GM23338 (cell line): Measurements from ENCODE around the gene GPR142. TPM values are rescaled to one million over a fixed set of nuclear protein-coding genes. Genes with fewer than 3 reads are reported as not detected.

ENCODE experiments used
- ATAC-seq: fragments of 200-7000 bp; cut with Tn5 transposase; 3 replicates; pipeline ENCODE4 v1.9.1; 2020
- DNase-seq: peaks from one replicate; pipeline ENCODE4 v3.0.0-alpha.2; 2015; ENCODE audit warnings: low spot score
- H2AFZ ChIP-seq: fragments of 200-600 bp; sonication (generic); 2 replicates; pipeline ENCODE4 v1.8.0; 2016; ENCODE audit warnings: antibody characterized with exemption, mild to moderate bottlenecking, moderate library complexity
- H3F3A ChIP-seq: fragments of 200-600 bp; sonication (generic); replicated peaks from 2 replicates; pipeline ENCODE4 v1.8.0; 2017; ENCODE audit warnings: antibody characterized with exemption, mixed run types, low read depth
- H3K27ac ChIP-seq: fragments of 200-600 bp; sonication (generic); 2 replicates; pipeline ENCODE4 v1.6.1; 2016; ENCODE audit warnings: low read depth
- H3K27me3 ChIP-seq: fragments of 200-600 bp; sonication (generic); 2 replicates; pipeline ENCODE4 v1.8.0; 2016; ENCODE audit warnings: mild to moderate bottlenecking, mixed run types, moderate library complexity; ENCODE audit not compliant: insufficient read depth
- H3K36me3 ChIP-seq: fragments of 200-600 bp; sonication (generic); 2 replicates; pipeline ENCODE4 v1.8.0; 2016; ENCODE audit warnings: mild to moderate bottlenecking; ENCODE audit not compliant: insufficient read depth
- H3K4me1 ChIP-seq: fragments of 200-600 bp; sonication (generic); 2 replicates; pipeline ENCODE4 v1.8.0; 2016; ENCODE audit warnings: mild to moderate bottlenecking, moderate library complexity; ENCODE audit not compliant: insufficient read depth
- H3K4me2 ChIP-seq: fragments of 200-600 bp; sonication (generic); 2 replicates; pipeline ENCODE4 v1.7.1; 2017; ENCODE audit warnings: mixed run types
- H3K4me3 ChIP-seq: fragments of 200-600 bp; sonication (generic); 2 replicates; pipeline ENCODE4 v1.6.1; 2016; ENCODE audit warnings: mixed run types
- H3K79me2 ChIP-seq: fragments of 200-600 bp; sonication (generic); replicated peaks from 2 replicates; pipeline ENCODE4 v1.8.0; 2017; ENCODE audit warnings: mild to moderate bottlenecking; ENCODE audit not compliant: insufficient read depth
- H3K9me2 ChIP-seq: fragments of 200-600 bp; sonication (generic); 2 replicates; pipeline ENCODE4 v1.8.0; 2017; ENCODE audit not compliant: insufficient read depth
- H4K20me1 ChIP-seq: fragments of 200-600 bp; sonication (generic); replicated peaks from 2 replicates; pipeline ENCODE4 v1.8.0; 2017; ENCODE audit warnings: mild to moderate bottlenecking; ENCODE audit not compliant: insufficient read depth
- H3K27ac Mint-ChIP-seq: 2 replicates; pipeline ENCODE4 v1.8.0; 2020; ENCODE audit warnings: inconsistent platforms, mild to moderate bottlenecking, moderate library complexity, mixed read lengths
- H3K27me3 Mint-ChIP-seq: 3 replicates; pipeline ENCODE4 v1.8.0; 2022; ENCODE audit warnings: low read depth, mild to moderate bottlenecking, moderate library complexity, mixed read lengths, inconsistent platforms; ENCODE audit not compliant: insufficient read depth, poor library complexity
- H3K36me3 Mint-ChIP-seq: 3 replicates; pipeline ENCODE4 v1.8.0; 2021; ENCODE audit warnings: low read depth, mild to moderate bottlenecking, inconsistent platforms, moderate library complexity, mixed read lengths
- H3K4me1 Mint-ChIP-seq: 3 replicates; pipeline ENCODE4 v1.8.0; 2020; ENCODE audit warnings: mild to moderate bottlenecking, inconsistent platforms, mixed read lengths
- H3K4me3 Mint-ChIP-seq: 3 replicates; pipeline ENCODE4 v1.8.0; 2021; ENCODE audit warnings: moderate library complexity, mild to moderate bottlenecking, inconsistent platforms, mixed read lengths
- H3K9me3 Mint-ChIP-seq: 3 replicates; pipeline ENCODE4 v1.8.0; 2020; ENCODE audit warnings: moderate library complexity, mild to moderate bottlenecking, inconsistent platforms, mixed read lengths
- CREB1 ChIP-seq: fragments of 250-450 bp; sonication (Bioruptor Pico); IDR thresholded peaks from 2 replicates; pipeline ENCODE4 v1.5.0; 2020; ENCODE audit warnings: low read depth, mild to moderate bottlenecking, moderate library complexity
- ETS1 ChIP-seq: IDR thresholded peaks from 2 replicates; pipeline ENCODE4 v1.6.1; 2016; ENCODE audit warnings: antibody characterized with exemption
- EZH2 ChIP-seq: fragments of 200-600 bp; sonication (generic); IDR thresholded peaks from one replicate; pipeline ENCODE4 v1.8.0; 2017; ENCODE audit warnings: antibody characterized with exemption, mild to moderate bottlenecking, low read depth; ENCODE audit not compliant: unreplicated experiment
- EZH2phosphoT487 ChIP-seq: fragments of 200-600 bp; sonication (generic); IDR thresholded peaks from one replicate; pipeline ENCODE4 v1.8.1; 2018; ENCODE audit warnings: antibody characterized with exemption; ENCODE audit not compliant: unreplicated experiment
- JUNB ChIP-seq: IDR thresholded peaks from one replicate; pipeline ENCODE4 v1.6.1; 2016; ENCODE audit warnings: antibody characterized with exemption; ENCODE audit not compliant: unreplicated experiment
- NANOG ChIP-seq: IDR thresholded peaks from 2 replicates; pipeline ENCODE4 v1.6.1; 2016; ENCODE audit warnings: antibody characterized with exemption, borderline replicate concordance
- POLR2AphosphoS5 ChIP-seq: IDR thresholded peaks from 2 replicates; pipeline ENCODE4 v1.6.1; 2016; ENCODE audit warnings: antibody characterized with exemption, low read depth
- REST ChIP-seq: IDR thresholded peaks from one replicate; pipeline ENCODE4 v1.6.1; 2018; ENCODE audit warnings: antibody characterized with exemption; ENCODE audit not compliant: unreplicated experiment
- ZNF114 ChIP-seq: fragments of 250-450 bp; sonication (Bioruptor Pico); IDR thresholded peaks from 2 replicates; pipeline ENCODE4 v1.5.0; 2020; ENCODE audit warnings: mild to moderate bottlenecking, moderate library complexity
- ZNF331 ChIP-seq: fragments of 250-450 bp; sonication (Bioruptor Pico); IDR thresholded peaks from 2 replicates; pipeline ENCODE4 v1.5.0; 2020; ENCODE audit warnings: low read depth, mild to moderate bottlenecking, moderate library complexity
- ZNF462 ChIP-seq: fragments of 250-450 bp; sonication (Bioruptor Pico); IDR thresholded peaks from 2 replicates; pipeline ENCODE4 v1.5.0; 2020; ENCODE audit warnings: mild to moderate bottlenecking, moderate library complexity
- polyA plus RNA-seq: library from polyadenylated mRNA; unstranded; fragments of >200 nt; fragmentation: Nextera tagmentation; extraction: Ambion mirVana; gene quantifications from 2 replicates; pipeline ENCODE4 v1.2.1, GENCODE V29; 2016
- total RNA-seq: library from RNA; depleted of rRNA; stranded (reverse); fragments of >200 nt; shearing (Covaris generic); gene quantifications from 2 replicates; pipeline ENCODE4 v1.2.3, GENCODE V29; 2014

The GPR142 gene
- total and polyA plus RNA-seq, 2 experiments from 2014 or later = not detected

GRCh38 chr17:74349120-74349519 lies 18.2 kb upstream of the GPR142 start (continued):
- no peak for TF ChIP-seq REST
- TF ChIP-seq EZH2 = no peak
- TF ChIP-seq POLR2AphosphoS5 = no peak
- no peak for TF ChIP-seq ETS1
- no peak for TF ChIP-seq EZH2phosphoT487
- no peak for TF ChIP-seq NANOG
- no peak for TF ChIP-seq ZNF331

DNA sequence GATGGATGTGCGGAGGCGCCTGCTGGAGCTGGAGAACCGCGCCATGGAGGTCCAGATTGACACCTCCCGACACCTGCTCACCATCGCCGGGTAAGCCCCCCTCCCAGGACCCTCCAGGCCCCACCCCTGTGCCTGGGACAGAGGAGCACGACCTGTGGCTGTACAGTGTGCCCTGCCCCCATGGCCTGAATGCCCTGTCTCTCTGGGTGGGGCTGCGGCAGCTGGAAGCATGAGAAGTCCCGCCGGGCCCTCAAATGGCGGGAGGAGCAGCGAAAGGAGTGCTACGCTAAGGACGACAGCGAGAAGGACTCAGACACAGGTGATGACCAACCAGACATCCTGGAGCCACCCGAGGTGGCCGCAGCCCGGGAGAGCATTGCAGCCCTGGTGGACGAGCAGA lies 16.8 kb upstream of the GPR142 start:
- H3K36me3 Mint-ChIP-seq = no peaks in the 10 kb centered on the region
- no peaks in the 10 kb centered on the region for H3K79me2 ChIP-seq
- H3K9me3 Mint-ChIP-seq = no peaks in the 10 kb centered on the region
- H3K4me1 Mint-ChIP-seq = peaks cover 9% of the 10 kb centered on the region
- peaks cover 44% of the 10 kb centered on the region for H3K27me3 Mint-ChIP-seq
- H3K4me1 ChIP-seq = peaks cover 4% of the 10 kb centered on the region; the same call in 1 of the 2 replicates
- no peak overlapping the region for H2AFZ ChIP-seq
- H4K20me1 ChIP-seq = no peaks in the 10 kb centered on the region
- TF ChIP-seq ZNF462 (no peak), JUNB (no peak), ZNF114 (CRISPR knock-in tag) (no peak), REST (no peak), CREB1 (no peak), EZH2 (no peak)
- ATAC-seq = no peak
- peaks cover 48% of the 10 kb centered on the region for H3K27me3 ChIP-seq
- no peak overlapping the region for H3K4me3 Mint-ChIP-seq
- H3K4me3 ChIP-seq = no peak overlapping the region
- H3F3A ChIP-seq = no peaks in the 10 kb centered on the region
- H3K36me3 ChIP-seq = no peaks in the 10 kb centered on the region
- H3K27ac Mint-ChIP-seq = no peak overlapping the region
- no peak overlapping the region for H3K27ac ChIP-seq
- H3K9me2 ChIP-seq = no peaks in the 10 kb centered on the region
- H3K4me2 ChIP-seq = no peak overlapping the region
- no peak for DNase-seq
